Hematopoietic multipotent progenitor cell (in vitro differentiated cells): ENCODE results near the gene TENM3. TPM values are rescaled to one million over a fixed set of nuclear protein-coding genes. Genes with fewer than 3 reads are reported as not detected.
"Not testable (repeated sequence)": the region's sequence is repeated elsewhere in the genome, so short reads cannot be mapped to it uniquely, and the experiment has no call there.

Source experiments
- DNase-seq, 3 donors: peaks; one replicate each; pipeline ENCODE4 v3.0.0-alpha.2; 2011 to 2015; ENCODE audit warnings: low read depth in 2 of 3, low spot score in 2 of 3
- total RNA-seq: library from RNA; depleted of rRNA; stranded (reverse); fragments of >200 nt; gene quantifications from one replicate; pipeline ENCODE4 v1.2.3, GENCODE V29; 2012

The TENM3 gene
- total RNA-seq, 1 donor = not detected

- DNase-seq = no peak
These were observed 557.0 kb downstream of the TENM3 start for GRCh38 chr4:182800216-182800515.

- no peak for DNase-seq
These were observed 558.4 kb downstream of the TENM3 start for GRCh38 chr4:182801636-182802035.

GRCh38 chr4:182802621-182803020 lies 559.4 kb downstream of the TENM3 start:
- DNase-seq = no peak

GRCh38 chr4:182803235-182803634 lies 560.0 kb downstream of the TENM3 start:
- no peak for DNase-seq

- no peak for DNase-seq
These were observed 560.9 kb downstream of the TENM3 start for GRCh38 chr4:182804131-182804530.

GRCh38 chr4:182805321-182805720 lies 562.1 kb downstream of the TENM3 start:
- DNase-seq = no peak

GRCh38 chr4:182805750-182806149 lies 562.5 kb downstream of the TENM3 start:
- no peak for DNase-seq

GRCh38 chr4:182806259-182807252 lies 563.4 kb downstream of the TENM3 start:
- DNase-seq = peak; percentile 17 to 78 (median 73)

GRCh38 chr4:182807346-182807745 lies 564.1 kb downstream of the TENM3 start:
- DNase-seq = no peak

- DNase-seq = peak in 1 of 3 donors; percentile 57
These were observed 564.8 kb downstream of the TENM3 start for GRCh38 chr4:182807767-182808548.

GRCh38 chr4:182808673-182809416 lies 565.6 kb downstream of the TENM3 start:
- DNase-seq = peak; percentile 5 to 94 (median 87)

GRCh38 chr4:182809417-182810102 lies 566.4 kb downstream of the TENM3 start:
- DNase-seq = no peak

GRCh38 chr4:182810103-182810615 lies 567.0 kb downstream of the TENM3 start:
- DNase-seq = no peak

GRCh38 chr4:182812916-182813315 lies 569.7 kb downstream of the TENM3 start:
- DNase-seq = peak in 1 of 3 donors; percentile 39

- not testable (repeated sequence) for DNase-seq
These were observed 570.9 kb downstream of the TENM3 start for GRCh38 chr4:182814065-182814464.

- no peak for DNase-seq
These were observed 575.9 kb downstream of the TENM3 start for GRCh38 chr4:182818926-182819730.

- no peak for DNase-seq
These were observed 576.5 kb downstream of the TENM3 start for GRCh38 chr4:182819751-182820150.

GRCh38 chr4:182822554-182822953 lies 579.4 kb downstream of the TENM3 start:
- no peak for DNase-seq

- DNase-seq = no peak
These were observed 580.4 kb downstream of the TENM3 start for GRCh38 chr4:182823576-182823975.
